T47D (cell line): ENCODE results near the gene APOD.
"Not testable (repeated sequence)": the region's sequence is repeated elsewhere in the genome, so short reads cannot be mapped to it uniquely, and the experiment has no call there.

Experiments
- DNase-seq, 2 experiments: peaks; one replicate each; pipeline versions ENCODE4 v3.0.0 to v3.0.0-alpha.2; 2011 to 2012; ENCODE audit warnings: low read depth in 1 of 2, low spot score in 1 of 2
- JUND ChIP-seq: IDR thresholded peaks from 2 replicates; pipeline ENCODE4 v1.6.1; 2012; ENCODE audit warnings: low read depth
- in situ Hi-C: cut with HindIII; loops from 2 replicates; pipeline ENCODE4 v1.10.0; 2016; ENCODE audit warnings: low sequenced_read_pairs, low pct_unique_long_range_greater_than_20kb

The APOD gene

GRCh38 chr3:195583831-195584542, at the start of gene APOD:
APOD (minus strand) TSS chr3:195583940; CDS start chr3:195579461, 4,479 bp downstream.
- no peak for TF ChIP-seq JUND
- DNase-seq, result peak in 1 of 2 experiments; percentile 74
- in situ Hi-C loops, result no loop called here

DNA sequence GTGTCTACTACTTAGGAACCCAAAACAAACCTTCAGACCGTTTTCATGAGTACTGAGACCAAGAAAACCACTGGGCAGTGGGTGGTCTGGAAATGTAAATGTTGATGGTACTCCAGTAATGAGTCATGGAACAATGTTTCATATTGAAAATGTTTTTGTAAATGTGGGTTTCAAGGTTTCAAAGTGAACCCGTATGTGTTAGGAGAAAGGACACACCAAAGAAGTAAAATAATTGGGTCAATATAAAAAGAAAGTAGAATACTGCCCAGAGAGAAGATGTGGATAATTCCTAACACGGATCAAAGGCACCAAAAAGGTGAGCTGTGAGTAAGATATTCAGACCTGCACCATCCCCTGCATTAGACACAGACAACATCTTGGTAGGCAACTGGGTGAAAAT, 49.6 kb upstream of the APOD start:
- in situ Hi-C loops, result not testable (repeated sequence)

GRCh38 chr3:195632501-195633185, 48.9 kb upstream of the APOD start:
- DNase-seq, in situ Hi-C loops: not testable (repeated sequence)

More for the DNA sequence above, 49.6 kb upstream of the APOD start:
- DNase-seq, result not testable (repeated sequence)

DNA sequence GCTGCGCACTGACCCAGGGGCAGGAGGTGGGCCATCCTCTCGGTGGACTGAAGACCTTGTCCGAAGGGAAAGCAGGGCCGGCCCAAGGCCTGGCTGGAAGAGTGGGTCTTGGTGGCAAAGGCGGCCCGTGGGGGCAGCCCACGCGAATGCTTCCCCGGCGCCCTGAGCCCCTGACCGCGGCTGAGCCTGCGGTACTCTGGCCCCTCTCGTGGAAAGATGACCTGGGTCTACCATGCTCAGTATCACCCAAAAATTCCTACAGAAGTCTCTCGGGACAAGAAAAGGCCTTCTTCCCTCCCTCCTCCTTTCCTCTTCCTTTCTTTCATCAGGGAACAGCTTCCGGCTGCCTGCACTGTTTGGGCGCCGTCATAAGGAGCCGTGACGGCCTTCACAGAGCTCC, 48.3 kb upstream of the APOD start:
- in situ Hi-C loops, DNase-seq: not testable (repeated sequence)

- DNase-seq, in situ Hi-C loops: not testable (repeated sequence)
These were observed 47.3 kb upstream of the APOD start for GRCh38 chr3:195630938-195631495.

- DNase-seq, in situ Hi-C loops: not testable (repeated sequence)
These were observed 46.6 kb upstream of the APOD start for GRCh38 chr3:195630086-195630917.

DNA sequence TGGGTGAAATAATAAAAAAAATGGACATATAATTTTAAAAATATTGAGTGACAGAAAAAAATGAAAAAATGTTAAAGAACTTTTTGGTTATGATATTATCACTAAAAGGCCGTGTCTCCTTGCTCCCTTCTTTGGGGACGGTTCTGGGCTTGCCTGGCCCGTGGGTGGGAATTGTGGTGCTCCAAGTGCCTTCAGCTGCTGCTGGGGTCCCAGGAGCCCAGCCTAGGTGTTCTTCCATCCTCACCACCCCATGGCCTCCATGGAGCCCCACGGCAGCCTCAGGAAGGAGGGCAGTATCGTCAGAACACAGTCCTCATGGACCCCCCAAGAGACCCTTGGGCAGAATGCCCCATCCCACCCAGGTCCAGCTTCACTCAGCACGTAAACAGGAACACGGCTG, 45.9 kb upstream of the APOD start:
- DNase-seq, in situ Hi-C loops: not testable (repeated sequence)

- in situ Hi-C loops, result not testable (repeated sequence)
These were observed 44.7 kb upstream of the APOD start for GRCh38 chr3:195628386-195628920.

DNA sequence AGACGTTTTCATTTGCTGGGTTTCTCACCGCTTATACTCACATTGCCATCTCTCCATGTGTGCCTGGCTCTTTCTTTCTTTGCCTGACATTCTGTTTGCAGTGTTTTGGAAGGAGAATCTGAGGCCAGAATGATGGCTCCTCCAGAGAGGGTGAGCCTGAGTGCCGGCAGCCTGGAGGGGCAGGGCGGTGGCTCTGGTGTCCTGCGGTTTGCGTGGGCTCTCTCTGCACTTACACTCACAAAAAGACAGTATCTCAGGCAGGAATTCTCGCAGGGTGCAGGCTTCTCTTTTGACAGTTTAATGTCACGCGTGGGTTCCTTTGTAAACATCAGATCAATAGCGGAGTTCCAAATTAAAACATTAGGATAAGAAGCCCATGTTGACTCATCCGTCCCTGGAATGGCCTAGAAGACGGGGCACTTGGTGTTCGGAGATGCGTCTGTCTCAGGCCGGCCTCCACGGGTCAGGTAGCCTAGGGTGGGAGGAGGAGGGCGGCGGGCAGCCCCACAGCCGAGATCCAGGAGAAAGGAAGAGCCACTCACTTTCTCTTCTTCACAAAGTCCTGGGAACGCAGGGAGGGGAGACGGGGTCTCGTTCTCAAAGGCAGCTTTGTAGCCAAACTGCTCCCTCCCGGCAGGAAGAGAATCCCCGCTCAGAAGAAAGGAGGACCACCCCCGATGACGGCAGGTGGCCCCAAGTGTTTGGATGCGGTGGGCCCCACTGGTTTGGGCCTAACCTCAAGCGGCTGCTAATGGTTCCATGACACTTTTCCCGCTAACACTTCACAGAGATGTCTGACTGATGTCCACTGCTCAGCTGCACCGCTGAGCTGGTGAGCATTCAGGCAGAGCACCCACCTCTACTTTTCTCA, 44.0 kb upstream of the APOD start:
- in situ Hi-C loops, DNase-seq: not testable (repeated sequence)

More at GRCh38 chr3:195628386-195628920, 44.7 kb upstream of the APOD start:
- DNase-seq, result not testable (repeated sequence)

DNA sequence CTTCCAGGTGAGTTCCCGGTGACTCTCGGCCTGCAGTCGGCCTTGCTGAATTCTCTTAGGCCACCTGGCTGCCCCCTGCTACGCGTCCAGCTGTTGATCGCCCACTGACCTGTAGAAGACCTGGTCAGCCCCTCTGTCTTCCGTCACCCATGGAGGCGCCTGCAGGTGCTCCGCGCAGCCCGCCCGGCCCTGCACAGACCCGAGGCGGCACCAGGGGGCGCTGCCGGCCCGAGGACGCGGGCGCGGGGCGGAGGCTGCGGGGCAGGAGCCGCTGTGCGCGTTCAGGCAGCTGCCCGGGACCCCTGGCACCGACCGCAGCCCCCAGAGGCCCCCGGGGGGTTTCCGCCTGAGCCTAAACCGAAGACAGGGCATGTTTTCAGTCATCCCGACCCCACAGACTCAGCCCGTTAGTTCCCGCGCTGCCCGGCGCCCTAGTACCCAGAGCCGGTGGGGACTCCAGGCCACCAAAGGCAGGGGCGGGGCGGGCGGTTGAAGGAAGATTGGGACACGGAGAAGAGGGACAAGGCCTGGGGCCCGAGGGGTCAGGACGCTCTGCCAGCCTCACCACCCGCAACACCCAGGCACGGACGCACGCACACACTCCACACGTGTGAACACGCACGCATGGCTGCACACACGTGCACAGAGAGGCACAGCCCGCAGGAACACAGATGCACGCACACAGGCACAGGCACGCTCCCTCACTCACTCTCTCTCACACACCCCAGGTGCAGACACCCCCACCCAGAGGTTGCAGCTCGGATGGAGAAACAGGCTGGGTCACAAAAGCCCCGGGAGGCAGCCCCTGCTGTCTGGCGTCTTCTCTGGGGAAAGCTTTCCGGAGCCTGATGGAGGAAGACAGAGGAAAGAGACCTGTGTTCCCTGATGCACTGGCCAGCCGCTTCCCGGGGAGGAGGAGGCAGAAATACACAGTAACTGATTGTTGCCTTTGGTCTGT, 41.1 kb upstream of the APOD start:
- in situ Hi-C loops, DNase-seq: not testable (repeated sequence)

- in situ Hi-C loops, DNase-seq: not testable (repeated sequence)
These were observed 40.4 kb upstream of the APOD start for GRCh38 chr3:195624171-195624570.

- DNase-seq, in situ Hi-C loops: not testable (repeated sequence)
These were observed 39.7 kb upstream of the APOD start for GRCh38 chr3:195623217-195623965.

- in situ Hi-C loops, DNase-seq: not testable (repeated sequence)
These were observed 38.9 kb upstream of the APOD start for GRCh38 chr3:195622523-195623170.

GRCh38 chr3:195622012-195622411, 38.3 kb upstream of the APOD start:
- in situ Hi-C loops, result not testable (repeated sequence)

More at GRCh38 chr3:195622012-195622411, 38.3 kb upstream of the APOD start:
- DNase-seq, result not testable (repeated sequence)
